AG04450 (cell line): ENCODE measurements around the gene HK1. TPM values are rescaled to one million over a fixed set of nuclear protein-coding genes. Genes with fewer than 3 reads are reported as not detected.

ENCODE experiments used
- CTCF ChIA-PET: fragments of 300-600, 350-600 bp; formaldehyde crosslinking; extraction: SDS; loops from one replicate; lab custom pipeline; 2022; ENCODE audit warnings: antibody characterized with exemption, inconsistent platforms; lab: Charles Lee
- POLR2A ChIA-PET: fragments of 350-600 bp; formaldehyde crosslinking; extraction: SDS; loops from one replicate; lab custom pipeline; 2021; ENCODE audit warnings: antibody characterized with exemption, inconsistent platforms; lab: Yijun Ruan, JAX
- DNase-seq: peaks from one replicate; pipeline ENCODE4 v3.0.0-alpha.2; 2011; ENCODE audit warnings: low read depth, low spot score
- H3K27ac ChIP-seq: one replicate; pipeline ENCODE4 v1.5.1; 2012; ENCODE audit warnings: low read depth, low read length, control low read depth
- H3K27me3 ChIP-seq: one replicate; pipeline ENCODE4 v1.6.0; 2012; ENCODE audit warnings: low read length; ENCODE audit not compliant: control insufficient read depth, insufficient read depth
- H3K4me3 ChIP-seq: 2 replicates; pipeline ENCODE4 v1.5.1; 2011; ENCODE audit warnings: mild to moderate bottlenecking, low read depth, low read length, control low read depth
- H3K9me3 ChIP-seq: 2 replicates; pipeline ENCODE4 v1.5.1; 2012; ENCODE audit warnings: low read length; ENCODE audit not compliant: control insufficient read depth, insufficient read depth
- CTCF ChIP-seq: IDR thresholded peaks from 2 replicates; pipeline ENCODE4 v1.5.1; 2011; ENCODE audit warnings: low read depth, low read length, control low read depth, inconsistent platforms
- polyA plus RNA-seq: library from polyadenylated mRNA; depleted of rRNA; stranded (reverse); fragments of >200 nt; gene quantifications from 2 replicates; pipeline ENCODE4 v1.2.3, GENCODE V29; 2011

HK1 gene
- polyA plus RNA-seq, 1 experiment: 31.9 TPM

GRCh38 chr10:69439350-69439739, 161.0 kb downstream of the HK1 start:
- Histone ChIP-seq H3K27me3 (peaks cover 26% of the 10 kb centered on the region), H3K4me3 (no peak overlapping the region), H3K27ac (no peak overlapping the region), H3K9me3 (peaks cover 5% of the 10 kb centered on the region; the same call in 1 of the 2 replicates)
- CTCF ChIA-PET: no interaction called here
- POLR2A ChIA-PET: interaction anchor here (0.6 to 1.2 kb wide), 3 partner anchors 9 to 169 kb away, joined by 3 to 7 read pairs (median 3); no protein-coding TSS in a partner anchor
- DNase-seq: no peak
- no peak for TF ChIP-seq CTCF

- H3K27ac ChIP-seq: no peak overlapping the region
- no peak overlapping the region for H3K4me3 ChIP-seq
- peaks cover 26% of the 10 kb centered on the region for H3K27me3 ChIP-seq
- peaks cover 3% of the 10 kb centered on the region; the same call in 1 of the 2 replicates for H3K9me3 ChIP-seq
- TF ChIP-seq CTCF: no peak
- no peak for DNase-seq
- POLR2A ChIA-PET: interaction anchor here (0.6 to 1.2 kb wide), 3 partner anchors 8 to 168 kb away, joined by 3 to 7 read pairs (median 3); no protein-coding TSS in a partner anchor
- CTCF ChIA-PET: no interaction called here
Observed at GRCh38 chr10:69439813-69440506, 161.7 kb downstream of the HK1 start.

GRCh38 chr10:69443354-69443753, 165.1 kb downstream of the HK1 start:
- ChIA-PET CTCF (interaction anchor here (0.9 kb wide), 1 partner anchor 17 kb away, joined by 4 read pairs; no protein-coding TSS in a partner anchor), POLR2A (no interaction called here)
- TF ChIP-seq CTCF: no peak

GRCh38 chr10:69445041-69445440, 166.7 kb downstream of the HK1 start:
- Histone ChIP-seq H3K9me3 (no peaks in the 10 kb centered on the region), H3K27me3 (peaks cover 5% of the 10 kb centered on the region), H3K27ac (no peak overlapping the region), H3K4me3 (no peak overlapping the region)
- no peak for TF ChIP-seq CTCF
- CTCF ChIA-PET: no interaction called here
- POLR2A ChIA-PET: no interaction called here
- no peak for DNase-seq

More at GRCh38 chr10:69443354-69443753, 165.1 kb downstream of the HK1 start:
- H3K9me3 ChIP-seq: no peaks in the 10 kb centered on the region
- H3K27me3 ChIP-seq: peaks cover 10% of the 10 kb centered on the region
- no peak for DNase-seq
- no peak overlapping the region for H3K27ac ChIP-seq
- no peak overlapping the region for H3K4me3 ChIP-seq

- POLR2A ChIA-PET: interaction anchor here (0.6 to 1.1 kb wide), 3 partner anchors 10 to 322 kb away, joined by 3 to 4 read pairs (median 3); no protein-coding TSS in a partner anchor
- Histone ChIP-seq H3K27me3 (peaks cover 2% of the 10 kb centered on the region), H3K27ac (no peak overlapping the region), H3K9me3 (no peaks in the 10 kb centered on the region), H3K4me3 (no peak overlapping the region)
- CTCF ChIA-PET: interaction anchor here (1.0 to 1.6 kb wide), 3 partner anchors 11 to 38 kb away, joined by 4 to 9 read pairs (median 4); no protein-coding TSS in a partner anchor
- TF ChIP-seq CTCF: no peak
- DNase-seq: no peak
Observed at GRCh38 chr10:69446229-69446628, 167.9 kb downstream of the HK1 start.
